LNCAP (cell line): Measurements from ENCODE around the gene RMC1.

Experiments
- CTCF ChIP-seq: fragments of 450-650 bp; IDR thresholded peaks from 2 replicates; pipeline ENCODE4 v1.5.1; 2017; ENCODE audit warnings: mild to moderate bottlenecking

Gene RMC1

DNA sequence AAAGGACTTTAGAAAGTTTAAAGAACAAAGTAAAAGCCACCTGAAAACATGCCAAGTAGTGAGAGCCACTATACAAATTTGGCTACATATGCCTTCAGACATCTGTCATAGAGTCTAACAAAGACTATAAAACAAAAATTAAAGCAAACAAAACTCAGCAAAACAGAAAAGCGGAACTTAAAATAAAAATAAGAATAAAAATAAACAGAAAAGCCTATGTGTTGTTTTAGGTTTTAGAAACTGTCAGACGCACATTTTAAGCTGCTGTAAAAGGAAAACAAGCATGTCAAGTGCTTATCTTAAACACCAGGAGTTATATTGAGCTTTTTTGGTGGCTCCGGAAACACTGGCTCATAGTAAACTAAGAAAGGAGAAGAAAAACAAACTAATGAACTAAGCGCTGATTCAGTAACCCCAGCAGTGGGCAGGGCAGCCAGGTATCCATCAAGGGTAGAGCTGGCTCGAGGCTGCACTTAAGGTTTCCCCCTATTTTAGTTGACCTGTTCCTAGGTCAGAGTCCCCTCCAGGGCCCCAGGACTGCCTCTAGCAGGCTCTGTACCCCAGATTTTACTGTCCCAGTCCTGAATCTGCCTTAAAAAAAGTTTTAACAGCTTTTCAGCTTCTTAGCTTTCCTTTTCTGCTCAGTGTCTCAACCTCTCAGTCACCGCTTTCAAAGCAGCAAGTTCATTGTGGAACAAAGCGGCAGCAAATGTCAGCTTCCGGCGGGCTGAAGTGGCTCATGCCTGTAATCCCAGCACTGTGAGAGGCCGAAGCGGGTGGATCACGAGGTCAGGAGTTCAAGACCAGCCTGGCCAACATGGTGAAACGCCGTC is 15.4 kb upstream of the RMC1 start:
- TF ChIP-seq CTCF = no peak

GRCh38 chr18:23493654-23494053 is 9.7 kb upstream of the RMC1 start:
- no peak for TF ChIP-seq CTCF

DNA sequence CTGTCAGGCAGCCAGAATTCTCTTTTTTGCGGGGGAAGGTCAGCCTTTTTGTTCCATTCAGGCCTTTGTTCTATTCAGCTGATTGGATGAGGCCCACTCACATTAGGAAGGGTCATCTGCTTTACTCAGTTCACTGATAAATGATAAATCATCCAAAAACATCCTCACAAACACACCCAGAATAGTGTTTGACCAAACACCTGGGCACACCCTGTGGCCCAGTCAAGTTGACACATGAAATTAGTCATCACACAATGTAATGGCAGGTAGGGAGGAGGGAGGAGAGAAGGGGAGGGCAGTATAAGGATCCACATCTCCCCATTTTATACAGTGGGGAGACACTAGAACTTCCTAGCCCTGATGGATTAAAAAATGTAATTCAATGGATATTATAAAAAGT is 8.3 kb upstream of the RMC1 start:
- TF ChIP-seq CTCF = no peak

- no peak for TF ChIP-seq CTCF
These were observed 7.4 kb upstream of the RMC1 start for GRCh38 chr18:23495723-23496440.

GRCh38 chr18:23498117-23498516 is 5.2 kb upstream of the RMC1 start:
- no peak for TF ChIP-seq CTCF

DNA sequence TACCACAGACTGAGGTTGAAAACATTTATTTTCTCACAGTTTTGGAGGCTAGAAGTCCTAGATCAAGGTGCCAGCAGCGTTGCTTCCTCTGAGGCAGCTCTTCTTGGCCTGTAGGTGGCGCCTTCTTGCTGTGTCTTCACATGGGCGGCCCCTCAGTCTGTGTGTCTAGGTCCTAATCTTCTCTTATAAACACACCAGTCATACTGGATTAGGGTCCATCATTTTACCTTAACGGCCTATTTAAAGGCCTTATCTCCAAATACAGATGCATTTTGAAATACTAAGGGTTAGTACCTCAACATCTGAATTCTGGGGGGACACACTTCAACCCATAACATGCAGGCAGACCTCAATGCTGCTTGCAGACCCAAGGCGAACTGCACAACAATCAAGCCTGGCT is 4.4 kb upstream of the RMC1 start:
- peak; percentile 91 for TF ChIP-seq CTCF

DNA sequence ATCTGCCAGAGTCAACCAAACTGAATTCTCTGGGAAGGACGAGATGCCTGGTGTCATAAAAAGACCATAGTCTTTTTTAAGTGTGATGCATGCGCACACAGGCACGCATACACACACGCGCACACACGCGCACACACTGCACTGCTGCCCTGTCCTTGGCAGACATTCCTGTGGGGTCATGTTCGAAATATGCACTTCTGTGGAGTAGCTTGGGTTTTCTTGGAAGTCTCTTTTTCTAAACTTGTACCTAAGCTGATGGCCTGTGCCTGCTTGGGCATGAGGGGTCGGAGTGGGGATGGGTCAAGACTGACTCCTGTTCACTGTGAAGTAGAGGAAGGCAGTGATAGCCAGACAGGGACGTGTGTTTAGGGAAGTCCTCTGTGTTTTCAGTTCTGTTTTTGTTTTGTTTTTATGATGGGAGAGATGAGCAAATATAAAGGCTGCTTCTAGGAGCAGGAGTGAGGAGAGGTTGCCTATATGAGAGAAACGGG is 4.0 kb upstream of the RMC1 start:
- TF ChIP-seq CTCF = no peak
